Fibroblast of skin of left biceps (primary cell): ENCODE results near the gene ATF1.

ENCODE experiments used
- DNase-seq, 2 experiments: peaks; one replicate each; pipeline ENCODE4 v3.0.0-alpha.2; 2013; ENCODE audit warnings: low read depth in 2 of 2

Gene ATF1

DNA sequence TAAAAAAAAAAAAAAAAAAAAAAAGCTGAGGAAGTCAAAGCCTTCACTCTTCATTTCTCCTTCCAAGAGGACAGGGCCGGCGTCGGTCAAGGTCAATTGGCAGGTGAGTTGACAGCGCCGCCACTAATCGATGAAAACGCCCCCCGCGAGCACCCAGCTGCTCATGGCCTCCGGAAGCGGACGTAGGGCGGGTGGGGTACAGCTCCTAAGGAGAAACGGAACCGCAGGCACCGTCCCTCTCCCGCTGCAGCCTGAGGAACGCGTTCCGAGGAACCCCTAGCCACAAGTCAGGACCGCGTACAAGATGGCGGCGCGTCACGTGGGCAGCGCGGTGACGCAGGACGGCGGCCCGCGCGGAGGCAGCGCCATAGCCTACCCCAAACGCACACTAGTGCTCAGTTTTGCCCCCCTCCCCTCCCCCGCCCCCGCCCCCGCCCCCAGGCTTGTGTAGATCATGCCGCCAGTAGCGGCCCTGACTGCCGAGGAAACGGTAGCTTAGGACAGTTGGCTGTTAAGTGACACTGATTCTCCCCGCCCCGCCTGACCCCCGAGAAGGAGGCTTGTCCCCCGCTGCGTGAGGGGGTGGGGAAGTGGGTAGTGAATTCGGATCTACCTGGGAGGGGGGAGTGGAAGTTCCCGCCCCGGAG, at the start of gene ATF1:
TSS of gene ATF1 (plus strand) at position 463 of the 647 bp plus-strand sequence. CDS start 16,045 bp downstream, outside the sequence.
- peak; percentile 78 for DNase-seq

DNA sequence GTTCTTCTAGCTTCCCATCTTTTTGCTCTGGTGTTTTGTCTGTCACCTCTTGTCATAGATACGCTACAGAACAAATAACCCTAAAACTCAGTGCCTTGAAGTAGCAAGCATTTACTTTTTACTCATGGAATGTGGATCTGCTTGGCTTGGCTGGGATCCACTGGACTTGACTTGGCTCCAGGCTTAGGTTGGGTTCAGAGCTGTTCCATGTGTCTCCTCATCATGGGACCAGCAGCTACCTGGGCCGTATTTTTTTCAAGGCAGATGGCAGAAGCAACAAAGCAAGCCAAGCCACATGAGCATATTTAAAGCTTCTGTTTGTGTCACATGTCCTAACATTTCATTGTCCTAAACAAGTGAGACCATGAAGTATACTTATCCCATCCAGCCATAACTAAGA, 48.7 kb upstream of the ATF1 start:
- DNase-seq = no peak

DNA sequence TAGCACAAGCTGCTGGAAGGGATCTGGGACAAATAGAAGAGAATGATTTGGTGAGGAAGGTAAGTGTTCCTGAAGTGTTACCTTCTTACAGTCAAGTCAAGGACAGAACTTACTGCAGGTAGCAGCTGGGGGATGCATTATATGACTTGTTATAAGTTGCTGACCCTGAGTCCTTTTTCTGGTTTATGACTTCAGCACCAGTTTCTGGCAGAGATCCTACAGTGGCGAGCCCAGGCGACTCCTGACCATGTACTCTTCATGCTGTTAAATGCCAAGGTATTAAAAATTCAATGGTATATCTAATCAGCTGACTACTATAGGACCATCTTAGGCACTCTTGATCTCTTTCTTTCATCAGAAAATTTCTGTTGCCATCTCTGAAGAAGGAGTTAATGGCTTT, 45.1 kb upstream of the ATF1 start:
- DNase-seq = no peak

DNA sequence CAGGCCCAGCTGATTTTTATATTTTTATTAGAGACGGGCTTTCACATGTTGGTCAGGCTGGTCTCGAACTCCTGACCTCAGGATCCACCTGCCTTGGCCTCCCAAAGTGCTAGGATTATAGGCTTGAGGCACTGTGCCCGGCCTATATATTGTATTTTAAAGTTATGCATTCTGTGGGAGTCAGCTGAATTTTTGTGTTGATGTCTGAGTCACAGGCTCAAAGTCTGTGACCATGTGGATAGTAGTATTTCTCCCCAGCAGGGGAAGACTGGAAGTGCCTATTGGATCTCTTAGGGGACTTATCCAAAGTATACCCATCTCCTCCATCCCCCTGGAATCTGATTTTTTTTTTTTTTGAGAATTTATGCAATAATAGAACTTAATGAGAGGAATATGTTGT, 43.8 kb upstream of the ATF1 start:
- DNase-seq = no peak

DNA sequence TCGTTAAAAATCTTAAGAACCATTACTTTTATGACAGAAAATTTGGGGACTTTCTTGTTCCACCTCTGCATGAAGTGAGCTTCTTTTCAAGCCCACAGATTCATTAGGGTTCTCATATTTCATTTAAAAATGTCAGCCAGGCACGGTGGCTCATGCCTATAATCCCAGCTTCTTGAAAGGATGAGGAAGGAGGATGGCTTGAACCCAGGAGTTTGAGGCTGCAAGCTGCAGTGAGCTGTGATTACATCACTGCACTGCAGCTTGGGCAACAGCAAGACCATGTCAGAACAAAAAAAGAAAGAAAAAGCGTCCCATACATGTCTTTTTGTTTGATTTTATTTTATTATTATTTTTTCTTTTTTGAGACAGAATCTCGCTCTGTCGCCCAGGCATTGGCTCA, 43.4 kb upstream of the ATF1 start:
- no peak for DNase-seq

DNA sequence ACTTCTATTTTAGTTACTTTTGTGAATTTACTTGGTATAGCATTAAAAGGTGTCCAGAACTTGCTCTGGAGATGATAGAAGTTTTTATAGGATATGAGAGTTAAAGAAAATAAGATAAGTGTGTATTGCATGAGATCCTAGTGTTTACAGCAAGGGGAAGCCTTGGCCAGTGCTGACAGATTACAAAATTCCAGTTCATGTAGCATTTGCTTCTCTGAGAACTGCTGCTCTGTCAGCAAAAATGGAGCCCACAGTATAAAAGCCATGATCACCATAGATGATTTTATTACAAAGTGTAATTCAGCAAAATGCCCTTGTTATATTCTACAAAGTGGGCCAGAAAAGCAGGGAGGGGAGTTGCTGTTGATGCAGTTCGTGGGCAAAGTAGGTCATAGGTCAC, 40.0 kb upstream of the ATF1 start:
- DNase-seq = no peak

DNA sequence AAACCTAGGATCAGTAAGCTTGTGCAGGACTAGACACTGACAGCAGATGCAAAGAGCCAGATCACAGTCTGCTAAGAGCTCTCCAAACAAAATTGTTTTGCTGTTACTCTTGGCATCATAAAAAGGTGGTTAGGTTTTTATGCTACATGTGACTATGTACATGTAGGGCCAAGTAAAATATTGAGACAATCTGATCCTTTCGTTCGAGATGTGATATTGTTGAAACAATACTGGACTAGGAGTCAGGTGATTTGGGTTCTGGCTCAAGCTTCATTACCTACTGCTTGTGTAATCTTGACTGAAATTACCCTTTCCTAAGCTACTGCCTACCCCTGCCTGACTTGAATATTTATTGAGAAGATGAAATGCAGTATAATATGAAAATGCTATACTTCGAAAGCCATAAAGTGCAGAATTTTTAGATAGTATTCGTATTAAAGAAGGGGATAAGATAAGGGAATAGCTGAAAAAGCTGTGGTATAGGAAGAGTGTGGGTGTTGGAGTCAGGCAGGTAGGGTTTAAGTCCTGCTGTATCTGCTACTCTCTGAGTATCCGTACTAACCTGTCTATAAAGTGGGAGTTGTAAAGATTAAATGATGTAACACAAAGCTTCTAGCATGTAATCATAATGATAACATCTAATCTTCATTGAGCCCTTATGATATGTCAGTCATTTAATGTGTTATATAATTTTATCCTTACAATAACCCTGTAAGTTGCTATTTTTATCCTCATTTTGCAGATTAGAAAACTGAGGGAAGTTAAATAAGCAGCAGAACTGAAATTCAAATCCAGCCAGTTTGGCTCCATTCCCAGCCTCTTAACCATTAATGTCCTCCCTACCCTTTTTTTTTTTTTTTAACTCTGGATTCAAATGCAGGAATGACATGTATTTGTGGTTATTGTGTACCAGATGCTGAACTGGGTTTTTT, 38.6 kb upstream of the ATF1 start:
- peak in 1 of 2 experiments; percentile 43 for DNase-seq

DNA sequence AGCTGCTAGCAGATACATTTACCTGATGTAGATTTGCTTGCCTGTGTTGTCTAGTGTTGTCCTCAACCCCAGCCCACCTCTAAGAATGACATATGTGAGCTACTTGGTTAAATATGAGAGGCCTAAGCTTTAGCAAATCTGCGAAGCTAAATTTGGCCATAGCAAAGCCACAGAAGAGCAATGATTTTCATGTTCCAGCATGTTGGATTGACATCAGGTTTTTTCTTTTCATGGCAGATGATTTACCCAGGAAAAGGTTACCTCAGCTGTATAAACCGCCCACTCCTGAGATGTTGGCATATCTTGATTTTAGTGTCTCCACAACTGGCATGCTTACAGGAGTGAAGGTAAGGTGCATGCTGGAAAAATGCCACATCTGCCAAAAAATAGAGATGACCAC, 36.4 kb upstream of the ATF1 start:
- no peak for DNase-seq

DNA sequence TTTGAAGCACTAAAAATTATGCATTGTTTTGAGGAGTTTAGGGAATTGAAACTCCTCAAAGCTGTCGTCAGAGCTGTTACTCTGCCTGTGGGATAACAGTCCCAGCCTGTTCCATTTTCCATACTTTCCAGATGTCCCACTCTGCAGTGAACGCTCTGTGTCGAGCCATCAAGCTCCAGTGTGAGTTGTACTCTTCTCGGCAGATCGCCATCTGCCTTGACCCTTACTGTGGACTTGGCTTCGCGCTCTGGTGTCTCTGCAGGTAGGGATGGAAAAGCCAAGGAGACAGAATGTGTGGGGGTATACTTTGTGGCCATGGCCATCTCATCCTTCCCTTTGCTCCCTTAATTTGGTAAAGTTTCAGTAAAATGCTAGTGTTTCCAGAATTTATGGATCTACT, 35.5 kb upstream of the ATF1 start:
- no peak for DNase-seq

DNA sequence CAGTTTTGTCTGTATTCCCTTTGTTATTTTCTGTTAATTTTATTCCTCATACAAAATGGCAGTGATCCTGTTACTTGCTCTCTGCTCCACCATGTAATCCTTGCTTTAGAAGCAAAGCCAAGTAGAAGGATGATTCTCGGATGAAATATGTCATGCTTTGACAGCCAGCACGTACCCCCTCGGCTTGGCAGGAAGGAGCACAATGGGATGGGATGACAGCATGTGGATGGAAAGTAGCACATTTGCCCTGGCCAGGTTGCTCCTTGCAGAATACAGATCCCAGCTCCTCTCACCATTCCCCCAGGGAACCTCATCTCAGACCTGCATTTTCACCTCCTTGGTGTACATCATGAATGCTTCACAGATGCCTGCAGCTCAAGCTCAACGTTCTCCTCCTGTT, 35.1 kb upstream of the ATF1 start:
- DNase-seq = no peak

DNA sequence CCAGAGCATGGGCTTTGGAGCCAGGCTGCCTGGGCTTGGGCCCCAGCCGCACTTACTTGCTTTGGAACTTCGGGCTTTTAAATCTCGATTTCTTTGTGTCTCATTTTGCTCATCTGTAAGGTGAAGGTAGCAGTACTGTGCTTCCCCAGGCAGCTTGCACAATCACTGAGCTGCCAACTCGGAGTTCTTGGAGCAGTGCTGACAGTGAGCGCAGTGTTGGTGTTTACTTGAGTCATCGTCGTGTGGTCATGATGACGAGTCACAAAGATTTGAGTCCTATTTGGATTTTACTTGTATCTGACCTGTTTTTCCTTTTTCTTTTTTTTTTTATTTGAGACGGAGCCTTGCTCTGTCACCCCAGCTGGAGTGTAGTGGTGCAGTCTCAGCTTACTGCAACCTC, 31.3 kb upstream of the ATF1 start:
- DNase-seq = peak in 1 of 2 experiments; percentile 14

DNA sequence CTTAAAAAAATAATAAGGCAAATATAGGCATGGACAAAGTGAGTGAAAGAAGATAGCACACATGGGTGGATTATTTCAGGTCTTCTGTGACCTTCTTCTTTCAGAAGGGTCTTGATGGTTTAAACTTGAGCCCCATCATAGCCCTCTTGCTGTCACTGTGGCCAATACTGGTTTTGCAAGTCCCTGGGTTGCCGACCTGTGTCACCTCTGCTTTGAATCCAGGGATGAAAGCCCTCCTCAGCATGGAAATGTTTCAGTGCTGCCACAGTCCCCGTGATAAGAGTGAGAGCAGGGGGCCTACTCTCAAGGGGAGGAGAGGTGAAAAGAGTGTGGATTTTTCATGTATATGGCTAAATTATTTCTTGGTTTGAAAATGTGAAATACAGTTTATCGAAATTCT, 30.2 kb upstream of the ATF1 start:
- no peak for DNase-seq

DNA sequence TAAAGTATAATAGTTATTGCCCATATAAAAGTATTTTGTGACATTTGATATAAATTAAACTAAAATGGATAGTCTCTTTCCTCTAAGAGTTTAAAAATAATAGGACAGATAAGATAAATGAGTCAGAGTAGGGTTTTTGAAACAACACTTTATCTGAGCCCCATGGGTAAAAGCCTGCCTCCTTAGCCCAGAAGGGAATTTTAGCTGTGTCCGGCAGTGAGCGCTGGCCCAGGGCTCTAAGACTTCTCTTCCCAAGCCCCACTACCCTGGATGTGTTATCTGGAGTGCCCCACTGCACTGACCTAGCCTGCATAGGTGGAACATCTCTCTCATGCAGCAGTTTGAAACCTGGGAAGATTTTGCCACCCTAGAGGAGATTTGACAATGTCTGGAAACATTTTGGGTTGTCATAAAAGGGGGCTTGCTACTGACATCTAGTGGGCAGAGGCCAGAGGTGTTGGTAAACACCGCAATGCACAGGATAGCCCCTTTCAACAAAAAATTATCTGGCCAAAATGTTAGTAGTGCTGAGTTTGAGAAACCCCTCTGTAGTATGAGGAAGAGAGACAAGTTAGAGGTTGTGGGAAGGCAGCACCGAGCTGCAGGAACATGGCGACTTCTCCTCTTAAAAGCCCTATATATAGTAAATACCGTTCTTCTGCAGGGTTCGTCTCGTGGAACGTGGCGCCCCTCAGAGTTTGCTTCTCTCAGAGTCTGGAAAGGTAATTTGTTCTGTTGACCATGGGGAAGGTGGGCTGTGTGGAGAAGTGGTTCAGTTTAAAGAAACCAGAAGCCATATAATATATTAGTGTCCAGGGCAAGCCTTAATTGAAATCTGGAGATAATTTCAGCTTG, 29.3 kb upstream of the ATF1 start:
- peak in 1 of 2 experiments; percentile 3 for DNase-seq

DNA sequence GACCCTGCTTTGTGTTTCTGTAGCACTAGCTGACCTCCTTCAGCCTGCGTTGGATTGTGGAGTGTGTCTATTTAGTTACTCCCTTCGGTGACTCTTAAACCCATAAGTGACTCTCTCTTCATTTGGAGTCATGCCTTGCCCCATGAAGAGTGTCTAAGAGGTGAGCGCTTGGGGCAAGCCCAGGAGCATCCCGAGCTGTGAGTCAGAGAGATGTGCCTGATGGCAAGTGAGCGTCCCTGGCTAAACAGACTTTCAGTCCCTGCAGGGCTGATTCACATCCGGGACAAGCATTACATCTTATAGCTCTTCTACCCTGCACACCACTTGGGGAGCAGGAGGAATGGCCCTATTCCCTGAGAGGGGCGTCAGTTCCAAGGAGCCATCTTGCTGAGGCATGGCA, 24.3 kb upstream of the ATF1 start:
- no peak for DNase-seq

DNA sequence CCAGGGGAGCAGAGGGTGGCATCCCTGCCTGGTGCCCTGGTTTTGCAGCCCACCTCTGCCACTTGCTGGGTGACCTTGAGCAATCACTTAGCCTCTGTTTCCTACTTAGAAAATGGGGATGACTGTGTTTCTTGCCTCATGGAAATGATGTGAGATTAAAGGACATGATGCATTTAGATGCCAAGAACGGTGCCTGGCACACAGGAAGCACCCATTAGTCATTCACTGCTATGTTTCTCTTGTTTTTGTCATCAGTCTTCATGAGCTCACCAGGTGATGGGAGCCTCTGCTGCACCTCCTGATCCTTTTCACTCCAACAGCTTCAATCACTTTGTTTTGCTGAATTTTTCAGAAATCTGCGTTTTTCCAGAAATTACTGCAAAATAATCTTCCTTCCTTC, 23.6 kb upstream of the ATF1 start:
- DNase-seq = no peak

DNA sequence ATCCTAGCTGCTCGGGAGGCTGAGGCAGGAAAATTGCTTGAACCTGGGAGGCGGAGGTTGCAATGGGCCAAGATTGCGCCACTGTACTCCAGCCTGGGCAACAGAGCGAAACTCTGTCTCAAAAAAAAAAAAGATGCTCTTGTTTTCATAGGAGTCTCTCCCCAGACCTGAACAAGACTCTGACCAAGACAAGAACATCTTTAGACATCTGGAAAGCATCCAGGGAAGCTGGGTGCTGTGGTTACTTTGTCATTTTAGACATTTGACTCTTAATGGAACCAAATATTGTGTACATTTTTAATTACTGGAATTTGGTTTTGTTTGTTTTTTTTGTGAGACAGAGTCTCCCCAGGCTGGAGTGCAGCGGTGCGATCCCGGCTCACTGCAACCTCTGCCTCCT, 21.1 kb upstream of the ATF1 start:
- no peak for DNase-seq

DNA sequence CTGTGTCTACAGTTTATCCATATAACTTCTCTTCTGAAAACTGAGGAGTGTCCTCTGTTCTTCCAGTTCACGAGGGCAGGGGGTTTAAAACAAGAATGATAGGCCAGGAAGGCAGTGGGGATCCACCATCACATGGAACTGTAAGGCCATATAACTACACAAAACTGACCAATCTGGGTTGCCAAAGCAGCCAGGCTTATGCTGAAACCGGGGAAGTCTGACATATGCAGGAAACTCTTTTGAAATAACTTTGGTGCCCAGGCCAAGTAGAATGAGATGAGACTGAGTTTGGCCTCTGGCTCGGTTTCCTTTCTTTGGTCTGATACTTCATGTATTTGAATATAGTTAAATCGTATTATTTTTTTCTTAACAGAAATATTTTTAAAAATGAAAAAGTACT, 18.0 kb upstream of the ATF1 start:
- no peak for DNase-seq

DNA sequence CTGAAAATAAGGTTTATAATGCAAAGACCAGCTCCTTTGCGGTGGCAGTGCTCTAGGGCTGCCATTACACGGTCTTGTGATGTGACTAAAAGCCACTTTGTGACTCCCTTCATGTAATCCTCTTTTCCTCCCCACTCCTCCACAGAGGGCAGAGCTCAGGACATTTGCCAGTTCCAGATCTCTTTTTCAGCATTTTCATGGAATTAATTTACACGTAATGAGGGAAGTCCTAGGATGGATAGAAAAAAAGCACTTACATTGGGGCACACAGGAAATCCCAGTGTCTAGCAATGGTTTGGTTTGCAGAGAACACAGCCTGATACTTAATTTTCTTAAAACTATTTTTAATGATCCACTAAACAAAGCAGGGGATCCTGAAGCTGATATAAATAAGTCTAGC, 17.5 kb upstream of the ATF1 start:
- DNase-seq = no peak

DNA sequence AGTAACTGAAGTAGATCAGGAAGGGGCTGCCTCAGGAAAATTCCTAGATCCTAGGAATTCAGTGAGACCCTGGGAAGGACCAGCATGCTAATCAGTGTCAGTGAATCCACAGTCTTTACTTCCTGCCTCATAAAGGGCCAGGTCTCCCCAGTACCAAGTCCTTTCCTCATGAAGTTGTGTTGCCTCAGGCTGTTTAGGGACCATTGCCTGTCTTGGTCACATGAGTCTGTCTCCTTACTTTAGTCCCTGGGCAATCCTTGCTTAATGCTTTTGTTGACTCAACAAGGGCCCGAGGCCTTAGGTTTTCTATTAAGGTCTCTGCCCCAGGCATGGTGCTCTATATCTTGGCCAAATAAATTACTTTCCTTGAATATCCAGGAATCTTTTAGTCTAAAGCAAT, 16.1 kb upstream of the ATF1 start:
- no peak for DNase-seq

DNA sequence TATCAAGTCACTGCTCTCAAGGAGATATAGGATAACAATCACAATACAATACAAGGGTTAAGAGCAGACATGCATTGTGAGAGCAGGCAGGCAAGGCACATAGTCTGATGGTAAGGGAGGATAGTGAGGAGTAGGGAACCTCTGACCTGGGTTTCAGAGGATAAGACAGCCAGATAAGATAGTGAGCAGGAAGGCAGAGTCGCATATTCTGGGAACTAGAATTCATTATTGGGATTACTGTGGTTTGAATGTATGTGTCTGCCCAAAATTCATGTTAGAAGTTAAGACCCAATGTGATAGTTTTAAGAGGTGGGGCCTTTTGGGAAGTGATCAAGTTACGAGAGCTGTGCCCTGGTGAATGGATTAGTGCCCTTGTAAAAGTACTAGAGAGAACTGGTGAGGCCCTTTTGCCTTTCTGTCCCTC, 14.4 kb upstream of the ATF1 start:
- DNase-seq = no peak

DNA sequence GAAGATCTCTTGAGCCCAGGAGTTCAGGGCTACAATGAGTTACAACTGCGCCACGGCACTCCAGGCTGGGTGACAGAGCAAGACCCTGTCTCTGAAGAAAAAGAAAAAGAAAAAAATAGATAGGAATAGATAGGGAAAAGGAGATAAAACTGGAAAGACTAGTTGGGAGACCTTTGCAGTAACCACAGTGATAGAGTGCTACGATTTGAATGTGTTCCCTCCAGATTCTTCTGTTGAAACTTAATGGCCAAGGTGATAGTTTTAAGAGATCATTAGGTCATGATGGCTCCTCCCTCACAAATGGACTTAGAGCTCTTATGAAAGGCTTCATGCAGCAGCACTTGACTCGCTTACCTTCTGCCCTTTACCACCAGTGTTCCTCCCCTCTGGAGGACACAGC, 13.5 kb upstream of the ATF1 start:
- DNase-seq = no peak
